Activated CD8-positive, alpha-beta memory T cell treated with anti-CD3 and anti-CD28 coated beads, Interleukin-2, amount 50 U/mL, for 24 hours (primary cell): Measurements from ENCODE around the gene HPSE2.
"Not testable (repeated sequence)": the region's sequence is repeated elsewhere in the genome, so short reads cannot be mapped to it uniquely, and the experiment has no call there.

Source experiments
- DNase-seq: peaks from one replicate; pipeline ENCODE4 v3.0.0-alpha.2; 2020; ENCODE audit errors: extremely low read depth

HPSE2 gene

GRCh38 chr10:98568551-98568950 lies 667.1 kb downstream of the HPSE2 start:
- no peak for DNase-seq

- no peak for DNase-seq
Observed at GRCh38 chr10:98567391-98568133, 668.1 kb downstream of the HPSE2 start.

- no peak for DNase-seq
Observed at GRCh38 chr10:98563811-98564210, 671.8 kb downstream of the HPSE2 start.

- DNase-seq: no peak
Observed at GRCh38 chr10:98560565-98560964, 675.1 kb downstream of the HPSE2 start.

GRCh38 chr10:98556061-98556460 lies 679.6 kb downstream of the HPSE2 start:
- no peak for DNase-seq

- no peak for DNase-seq
Observed at GRCh38 chr10:98555021-98555619, 680.5 kb downstream of the HPSE2 start.

- DNase-seq: not testable (repeated sequence)
Observed at GRCh38 chr10:98541561-98541960, 694.1 kb downstream of the HPSE2 start.

GRCh38 chr10:98539578-98539977 lies 696.1 kb downstream of the HPSE2 start:
- DNase-seq: no peak

- no peak for DNase-seq
Observed at GRCh38 chr10:98538472-98538871, 697.2 kb downstream of the HPSE2 start.

- no peak for DNase-seq
Observed at GRCh38 chr10:98536551-98536950, 699.1 kb downstream of the HPSE2 start.

- DNase-seq: no peak
Observed at GRCh38 chr10:98533746-98534445, 701.8 kb downstream of the HPSE2 start.

GRCh38 chr10:98533241-98533640 lies 702.4 kb downstream of the HPSE2 start:
- no peak for DNase-seq

GRCh38 chr10:98528805-98529183 lies 706.9 kb downstream of the HPSE2 start:
- DNase-seq: no peak

- no peak for DNase-seq
Observed at GRCh38 chr10:98528166-98528804, 707.4 kb downstream of the HPSE2 start.

- DNase-seq: no peak
Observed at GRCh38 chr10:98525969-98526368, 709.7 kb downstream of the HPSE2 start.

GRCh38 chr10:98524124-98524523 lies 711.5 kb downstream of the HPSE2 start:
- no peak for DNase-seq

GRCh38 chr10:98519841-98520240 lies 715.8 kb downstream of the HPSE2 start:
- DNase-seq: no peak

GRCh38 chr10:98517672-98518071 lies 718.0 kb downstream of the HPSE2 start:
- no peak for DNase-seq

GRCh38 chr10:98516352-98516751 lies 719.3 kb downstream of the HPSE2 start:
- DNase-seq: no peak

- no peak for DNase-seq
Observed at GRCh38 chr10:98513704-98514103, 721.9 kb downstream of the HPSE2 start.

- DNase-seq: no peak
Observed at GRCh38 chr10:98511876-98512275, 723.8 kb downstream of the HPSE2 start.

- DNase-seq: no peak
Observed at GRCh38 chr10:98510412-98510995, 725.1 kb downstream of the HPSE2 start.
